ENCODE measurements around the gene MC3R. TPM values are rescaled to one million over a fixed set of nuclear protein-coding genes. Genes with fewer than 3 reads are reported as not detected.

Gene MC3R
- total RNA-seq, 1 experiment from 2014 or later, result not detected

DNA sequence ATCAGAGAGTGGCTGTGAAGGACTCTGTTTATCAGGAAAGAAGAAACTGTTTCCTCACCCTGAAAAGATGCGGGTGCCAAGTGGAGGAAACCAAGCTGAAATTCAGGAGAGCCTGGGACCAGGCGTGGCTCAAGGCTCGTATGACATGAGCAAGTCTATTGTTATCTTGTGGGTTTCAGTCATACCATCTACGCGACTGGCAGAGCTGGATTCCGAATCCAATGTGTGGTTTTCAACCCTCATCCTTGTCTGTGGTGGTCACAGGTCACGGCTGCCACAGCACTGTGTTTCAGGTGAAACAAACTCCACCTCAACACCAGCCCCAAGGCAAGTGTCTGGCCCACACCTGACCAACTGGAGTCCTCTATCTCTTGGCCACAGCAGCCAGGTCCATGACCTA is 9.1 kb downstream of the MC3R start:
- ChIA-PET CTCF (no interaction called here), RAD21 (ENCODE audit: low non-redundant PET in 1 of 2, low total read pairs in 2 of 2, uncharacterized antibody in 2 of 2, unreplicated experiment in 2 of 2) (no interaction called here), POLR2A (no interaction called here)
- Histone ChIP-seq H2AFZ (ENCODE audit: low read depth, low read length, poor library complexity, severe bottlenecking) (no peak overlapping the region), H3K4me2 (ENCODE audit: low read length) (no peak overlapping the region), H3K4me1 (ENCODE audit: control insufficient read depth in 1 of 2, insufficient read depth in 2 of 2, low read length in 2 of 2) (no peaks in the 10 kb centered on the region), H3K79me2 (ENCODE audit: insufficient read depth, low read length) (no peaks in the 10 kb centered on the region), H3K9me2 (ENCODE audit: insufficient read depth) (no peaks in the 10 kb centered on the region), H3K27ac (ENCODE audit: low read depth, low read length) (no peak overlapping the region), H4K20me1 (ENCODE audit: insufficient read depth) (no peaks in the 10 kb centered on the region), H3K4me3 (replicated peaks in 1 of 2; ENCODE audit: low read depth in 1 of 2, low read length in 2 of 2) (no peak overlapping the region), H3K9me3 (ENCODE audit: control insufficient read depth in 1 of 2, insufficient read depth in 1 of 2, low read depth in 1 of 2, low read length in 2 of 2) (no peaks in the 10 kb centered on the region), H3K9ac (ENCODE audit: low read length) (no peak overlapping the region), H3K27me3 (ENCODE audit: insufficient read depth, low read length) (peaks cover 14% of the 10 kb centered on the region; the same call in 1 of the 2 replicates), H3K36me3 (ENCODE audit: control insufficient read depth in 1 of 2, insufficient read depth in 2 of 2, low read length in 2 of 2) (no peaks in the 10 kb centered on the region)
- TF ChIP-seq JUND (IDR thresholded peaks at IDR 0.05) (no peak), ELF1 (IDR thresholded peaks at IDR 0.05; ENCODE audit: borderline replicate concordance, low read depth) (no peak), SP1 (IDR thresholded peaks at IDR 0.05; ENCODE audit: low read depth) (no peak), CEBPB (IDR thresholded peaks at IDR 0.05; ENCODE audit: low read depth) (no peak), POLR2AphosphoS5 (IDR thresholded peaks at IDR 0.05; ENCODE audit: low read depth, low read length) (no peak), YY1 (IDR thresholded peaks at IDR 0.05; ENCODE audit: extremely low read depth, insufficient replicate concordance, low read depth, low read length) (no peak), ZNF274 (IDR thresholded peaks at IDR 0.05; ENCODE audit: low read depth, low read length) (no peak), SIN3A (IDR thresholded peaks at IDR 0.05; ENCODE audit: low read depth) (no peak)
- DNase-seq (ENCODE audit: low read depth, low spot score) (no peak), ATAC-seq (no peak)
- intact Hi-C loops (cut with micrococcal nuclease), result no loop called here
- BruUV-seq (replicated peaks), result no TSS peak

DNA sequence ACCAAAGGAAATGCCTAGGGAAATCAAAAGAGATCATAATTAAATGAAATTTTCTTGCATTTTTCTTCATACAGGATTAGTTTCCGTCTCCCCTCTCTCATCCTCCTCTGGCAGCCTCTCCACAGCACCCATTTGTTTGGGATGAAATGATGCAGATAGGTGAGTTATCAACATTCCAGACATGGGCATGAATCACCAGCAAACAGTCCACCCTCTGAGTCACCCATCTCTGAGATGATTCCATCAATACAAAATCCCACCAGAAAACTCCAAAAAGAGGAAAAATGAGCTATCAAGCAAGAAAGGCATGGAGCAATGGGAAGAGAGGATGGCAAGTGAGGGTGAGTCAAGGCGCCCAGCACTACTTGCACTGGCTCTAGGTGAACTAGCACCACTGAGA is 11.4 kb downstream of the MC3R start:
- DNase-seq (ENCODE audit: low read depth, low spot score) (no peak), ATAC-seq (no peak)
- CTCF ChIA-PET, result no interaction called here

More for the DNA sequence above, 11.4 kb downstream of the MC3R start:
- ChIA-PET RAD21 (ENCODE audit: low non-redundant PET in 1 of 2, low total read pairs in 2 of 2, uncharacterized antibody in 2 of 2, unreplicated experiment in 2 of 2) (no interaction called here), POLR2A (no interaction called here)
- BruUV-seq (replicated peaks), result no TSS peak
- no peak overlapping the region for H2AFZ ChIP-seq (ENCODE audit: low read depth, low read length, poor library complexity, severe bottlenecking)
- H3K27ac ChIP-seq (ENCODE audit: low read depth, low read length), result no peak overlapping the region
- intact Hi-C loops (cut with micrococcal nuclease), result no loop called here
- H3K79me2 ChIP-seq (ENCODE audit: insufficient read depth, low read length), result no peaks in the 10 kb centered on the region
- H3K9me3 ChIP-seq (ENCODE audit: control insufficient read depth in 1 of 2, insufficient read depth in 1 of 2, low read depth in 1 of 2, low read length in 2 of 2), result no peaks in the 10 kb centered on the region
- H3K9ac ChIP-seq (ENCODE audit: low read length), result no peak overlapping the region
- H3K4me1 ChIP-seq (ENCODE audit: control insufficient read depth in 1 of 2, insufficient read depth in 2 of 2, low read length in 2 of 2), result no peaks in the 10 kb centered on the region
- peaks cover 27% of the 10 kb centered on the region; the same call in 1 of the 2 replicates for H3K27me3 ChIP-seq (ENCODE audit: insufficient read depth, low read length)
- no peaks in the 10 kb centered on the region for H3K36me3 ChIP-seq (ENCODE audit: control insufficient read depth in 1 of 2, insufficient read depth in 2 of 2, low read length in 2 of 2)
- no peaks in the 10 kb centered on the region for H4K20me1 ChIP-seq (ENCODE audit: insufficient read depth)
- no peak overlapping the region for H3K4me2 ChIP-seq (ENCODE audit: low read length)
- no peaks in the 10 kb centered on the region for H3K9me2 ChIP-seq (ENCODE audit: insufficient read depth)
- H3K4me3 ChIP-seq (replicated peaks in 1 of 2; ENCODE audit: low read depth in 1 of 2, low read length in 2 of 2), result no peak overlapping the region
- TF ChIP-seq POLR2AphosphoS5 (IDR thresholded peaks at IDR 0.05; ENCODE audit: low read depth, low read length), result no peak
- no peak for TF ChIP-seq YY1 (IDR thresholded peaks at IDR 0.05; ENCODE audit: extremely low read depth, insufficient replicate concordance, low read depth, low read length)
